NB4 (cell line): ENCODE data around the gene KIF6.

ENCODE experiments used
- DNase-seq: peaks from one replicate; pipeline ENCODE4 v3.0.0; 2010; ENCODE audit warnings: low read depth
- H3K4me3 ChIP-seq: one replicate; pipeline ENCODE4 v1.5.1; 2011; ENCODE audit warnings: mild to moderate bottlenecking, low read depth, low read length, moderate library complexity
- CTCF ChIP-seq: IDR thresholded peaks from one replicate; pipeline ENCODE4 v1.5.1; 2012; ENCODE audit warnings: low read depth, low read length
- MYC ChIP-seq: IDR thresholded peaks from 2 replicates; pipeline ENCODE4 v1.6.1; 2011; ENCODE audit warnings: low read depth, low read length
- POLR2A ChIP-seq: IDR thresholded peaks from 2 replicates; pipeline ENCODE4 v1.6.1; 2011; ENCODE audit warnings: mild to moderate bottlenecking; ENCODE audit not compliant: insufficient read length; ENCODE audit errors: extremely low read depth
- TF ChIP-seq, protein P1 (sequence below): IDR thresholded peaks from 2 replicates; pipeline ENCODE4 v1.6.1; 2011; ENCODE audit warnings: low read depth, low read length

KIF6 gene

GRCh38 chr6:39428152-39428551 is 297.1 kb downstream of the KIF6 start:
- no peak overlapping the region for H3K4me3 ChIP-seq
- no peak for DNase-seq
- TF ChIP-seq MYC, result no peak
- TF ChIP-seq POLR2A, result no peak
- no peak for TF ChIP-seq CTCF
- TF ChIP-seq, protein P1, sequence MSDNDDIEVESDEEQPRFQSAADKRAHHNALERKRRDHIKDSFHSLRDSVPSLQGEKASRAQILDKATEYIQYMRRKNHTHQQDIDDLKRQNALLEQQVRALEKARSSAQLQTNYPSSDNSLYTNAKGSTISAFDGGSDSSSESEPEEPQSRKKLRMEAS, result no peak

DNA sequence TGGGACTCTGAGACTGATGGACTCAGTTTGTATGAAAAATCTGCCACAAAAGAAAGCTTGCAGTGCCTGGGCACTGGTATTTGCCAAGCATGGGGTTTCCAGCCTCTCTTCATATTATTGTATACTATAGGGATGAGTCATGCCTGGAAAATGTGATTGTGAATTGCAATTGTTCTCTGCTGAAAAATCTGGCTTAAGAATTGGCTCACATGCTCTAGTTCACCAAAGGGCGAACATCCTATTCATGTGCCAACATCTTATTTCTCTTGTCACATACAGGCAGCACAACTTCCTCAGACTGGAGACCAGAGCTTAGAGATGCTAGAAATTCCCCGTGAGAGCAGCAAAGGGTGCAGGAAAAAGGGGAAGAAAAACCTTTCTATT is 299.1 kb downstream of the KIF6 start:
- no peak for DNase-seq
- TF ChIP-seq MYC (no peak), POLR2A (no peak), CTCF (no peak)
- TF ChIP-seq, protein P1, result no peak
- no peak overlapping the region for H3K4me3 ChIP-seq

GRCh38 chr6:39425346-39426072 is 299.7 kb downstream of the KIF6 start:
- DNase-seq, result no peak
- no peak overlapping the region for H3K4me3 ChIP-seq
- no peak for TF ChIP-seq CTCF
- TF ChIP-seq POLR2A, result no peak
- no peak for TF ChIP-seq MYC
- TF ChIP-seq, protein P1, result no peak

DNA sequence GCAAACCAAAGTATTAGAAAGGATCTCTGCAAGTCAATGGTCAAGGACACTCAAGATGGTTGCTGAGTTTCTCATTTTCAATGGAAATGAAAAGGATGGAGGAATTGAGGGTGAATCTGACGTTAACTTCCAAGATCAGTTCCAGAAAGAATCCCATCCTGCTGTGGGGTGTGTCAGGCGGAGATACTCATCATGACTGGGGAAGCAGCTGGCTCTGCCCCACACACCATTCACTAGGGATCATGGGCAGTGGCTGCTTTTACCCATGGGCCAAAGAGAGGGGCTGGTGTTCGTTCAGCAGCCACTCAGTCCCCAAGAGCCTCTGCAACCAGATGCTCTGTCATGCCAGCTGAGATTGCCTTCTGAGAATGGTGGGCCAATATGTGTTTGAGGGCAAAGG is 300.4 kb downstream of the KIF6 start:
- no peak for TF ChIP-seq POLR2A
- TF ChIP-seq, protein P1, result no peak
- no peak overlapping the region for H3K4me3 ChIP-seq
- no peak for DNase-seq

DNA sequence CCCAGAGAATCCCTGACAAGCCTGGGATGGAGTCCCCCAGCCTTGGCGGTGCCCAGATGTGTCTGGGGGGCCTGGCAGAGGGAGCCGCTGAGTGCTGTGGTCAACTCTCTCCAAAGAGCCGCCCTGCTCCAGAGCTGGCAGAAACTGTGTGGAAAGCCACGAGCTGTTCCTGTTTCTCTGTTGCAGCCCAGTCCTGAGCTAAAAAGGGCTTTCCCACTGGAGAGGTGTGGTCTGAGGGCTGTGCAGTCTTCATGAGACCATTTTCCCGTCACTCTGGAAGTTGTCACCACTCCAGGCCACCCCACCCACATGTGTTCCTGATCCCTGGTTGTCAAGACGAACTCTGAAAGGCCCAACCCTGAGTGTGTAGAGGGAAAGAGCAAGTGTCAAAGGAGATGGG is 303.0 kb downstream of the KIF6 start:
- no peak overlapping the region for H3K4me3 ChIP-seq
- no peak for TF ChIP-seq MYC
- no peak for DNase-seq

- no peak for DNase-seq
- no peak for TF ChIP-seq CTCF
- TF ChIP-seq POLR2A, result no peak
- TF ChIP-seq, protein P1, result no peak
- no peak for TF ChIP-seq MYC
- no peak overlapping the region for H3K4me3 ChIP-seq
These were observed 303.6 kb downstream of the KIF6 start for GRCh38 chr6:39421383-39422225.
